B cell (primary cell): ENCODE data around the gene KCTD17. TPM values are rescaled to one million over a fixed set of nuclear protein-coding genes. Genes with fewer than 3 reads are reported as not detected.

Experiments used
- ATAC-seq: fragments of 200-7000 bp; cut with Tn5 transposase; one replicate; pipeline ENCODE4 v1.10.0; 2021; ENCODE audit warnings: low read depth, mild to moderate bottlenecking, moderate number of reproducible peaks, moderate library complexity
- CTCF ChIA-PET: fragments of 350-600 bp; sonication (Branson Sonifier 250); formaldehyde crosslinking; loops from one replicate; lab custom pipeline; 2021; ENCODE audit warnings: antibody characterized with exemption, inconsistent platforms; lab: Charles Lee
- POLR2A ChIA-PET: fragments of 350-600 bp; sonication (Branson Sonifier 250); formaldehyde crosslinking; loops from one replicate; lab custom pipeline; 2021; ENCODE audit warnings: antibody characterized with exemption; lab: Charles Lee
- DNase-seq: peaks from one replicate; pipeline ENCODE4 v3.0.0; 2013
- H2AFZ ChIP-seq: 2 replicates; pipeline ENCODE4 v1.6.1; 2012; ENCODE audit warnings: mild to moderate bottlenecking, low read depth, low read length; ENCODE audit not compliant: insufficient read depth, poor library complexity, severe bottlenecking
- H3K27ac ChIP-seq, 2 donors: 1 replicate in 1 of 2; 2 replicates in 1 of 2; pipeline ENCODE4 v1.5.1; 2012 to 2013; ENCODE audit warnings: low read length in 2 of 2, mild to moderate bottlenecking in 2 of 2, moderate library complexity in 1 of 2
- H3K27me3 ChIP-seq, 4 experiments: fragments of 200-600 bp in 1 of 4; sonication (generic) in 1 of 4; replicated peaks in 1 of 4; 1 replicate in 2 of 4; 2 replicates in 2 of 4; pipeline versions ENCODE4 v1.6.1 to v1.7.0; 2013 to 2016; ENCODE audit warnings: low read length in 3 of 4, mild to moderate bottlenecking in 2 of 4, mixed read lengths in 1 of 4, moderate library complexity in 1 of 4; ENCODE audit not compliant: insufficient read depth in 4 of 4, control insufficient read depth in 3 of 4; ENCODE audit errors: control extremely low read depth in 1 of 4
- H3K36me3 ChIP-seq, 2 experiments: replicated peaks in 1 of 2; 1 replicate in 1 of 2; 2 replicates in 1 of 2; pipeline versions ENCODE4 v1.6.1 to v1.7.1; 2013; ENCODE audit warnings: low read length in 1 of 2; ENCODE audit not compliant: insufficient read depth in 2 of 2, control insufficient read depth in 1 of 2; ENCODE audit errors: control extremely low read depth in 1 of 2, extremely low read depth in 1 of 2
- H3K4me1 ChIP-seq, 2 donors: fragments of 200-600 bp in 1 of 2; sonication (generic) in 1 of 2; 1 replicate in 1 of 2; 2 replicates in 1 of 2; pipeline versions ENCODE4 v1.5.1 to v1.6.1; 2013 to 2017; ENCODE audit warnings: low read length in 2 of 2; ENCODE audit not compliant: control insufficient read depth in 2 of 2, insufficient read depth in 2 of 2
- H3K4me2 ChIP-seq: replicated peaks from 2 replicates; pipeline ENCODE3; 2012; ENCODE audit warnings: mild to moderate bottlenecking, low read depth, low read length; ENCODE audit not compliant: poor library complexity, severe bottlenecking
- H3K4me3 ChIP-seq, 5 experiments: fragments of 200-600 bp in 1 of 5; sonication (generic) in 1 of 5; 1 replicate in 3 of 5; 2 replicates in 2 of 5; pipeline versions ENCODE4 v1.5.1 to v1.7.0; 2011 to 2016; ENCODE audit warnings: low read length in 4 of 5, mild to moderate bottlenecking in 4 of 5, low read depth in 2 of 5, control low read depth in 1 of 5, moderate library complexity in 1 of 5; ENCODE audit not compliant: insufficient read depth in 1 of 5; ENCODE audit errors: control extremely low read depth in 1 of 5, extremely low read depth in 1 of 5
- H3K79me2 ChIP-seq: fragments of 200-600 bp; sonication (generic); one replicate; pipeline ENCODE4 v1.6.0; 2016; ENCODE audit warnings: low read length; ENCODE audit not compliant: control insufficient read depth, insufficient read depth
- H3K9ac ChIP-seq: fragments of 200-600 bp; sonication (generic); 2 replicates; pipeline ENCODE4 v1.6.1; 2017; ENCODE audit warnings: mild to moderate bottlenecking, low read length, moderate library complexity
- H3K9me3 ChIP-seq, 3 donors: one replicate each; pipeline versions ENCODE4 v1.6.1 to v1.7.1; 2013; ENCODE audit warnings: low read length in 2 of 3; ENCODE audit not compliant: control insufficient read depth in 2 of 3, insufficient read depth in 1 of 3; ENCODE audit errors: control extremely low read depth in 1 of 3
- H4K20me1 ChIP-seq: 2 replicates; pipeline ENCODE4 v1.6.0; 2012; ENCODE audit warnings: mild to moderate bottlenecking, low read length; ENCODE audit not compliant: insufficient read depth, control insufficient read depth, poor library complexity, severe bottlenecking
- H3K27ac Mint-ChIP-seq: one replicate; pipeline ENCODE4 v1.8.0; 2021; ENCODE audit warnings: mixed read lengths
- H3K27me3 Mint-ChIP-seq: one replicate; pipeline ENCODE4 v1.8.0; 2021; ENCODE audit warnings: mixed read lengths
- H3K4me1 Mint-ChIP-seq: one replicate; pipeline ENCODE4 v1.8.0; 2021; ENCODE audit warnings: mixed read lengths
- H3K4me3 Mint-ChIP-seq: one replicate; pipeline ENCODE4 v1.8.0; 2021; ENCODE audit warnings: mixed read lengths
- H3K9me3 Mint-ChIP-seq: one replicate; pipeline ENCODE4 v1.8.0; 2022; ENCODE audit warnings: mixed read lengths; ENCODE audit not compliant: insufficient read depth
- EZH2 ChIP-seq: IDR thresholded peaks from 2 replicates; pipeline ENCODE4 v1.6.1; 2012; ENCODE audit warnings: borderline replicate concordance, low read depth, mild to moderate bottlenecking, moderate library complexity, low read length; ENCODE audit not compliant: insufficient read depth, poor library complexity, severe bottlenecking
- WGBS: methylation state at CpG from one replicate; pipeline ENCODE4 v1.1.5; 2013; ENCODE audit warnings: missing lambda C conversion rate; ENCODE audit not compliant: insufficient coverage; 5-methylcytosine and 5-hydroxymethylcytosine counted together
- intact Hi-C: fragments of 100-400 bp; cut with micrococcal nuclease; formaldehyde crosslinking; loops from one replicate; pipeline ENCODE4 v1.10.0; 2022
- polyA plus RNA-seq: library from polyadenylated mRNA; depleted of rRNA; stranded (reverse); fragments of >200 nt; gene quantifications from 2 replicates; pipeline ENCODE4 v1.2.3, GENCODE V29; 2012
- total RNA-seq, 2 donors: library from RNA; stranded (reverse); fragments of 120-200 nt in 1 of 2; gene quantifications; 1 replicate in 1 of 2; 2 replicates in 1 of 2; pipeline versions ENCODE4 v1.2.3 to v1.2.4, GENCODE V29; 2013 to 2022
- TF ChIP-seq, protein P1 (sequence below): fragments of 200-600 bp; IDR thresholded peaks from one replicate; pipeline ENCODE4 v1.8.0; 2022; ENCODE audit warnings: antibody characterized with exemption, mild to moderate bottlenecking

KCTD17 gene
- total and polyA plus RNA-seq, 2 donors (not counting 1 experiment from before 2014, with no cell fraction given): 29.0 to 41.3 TPM

DNA sequence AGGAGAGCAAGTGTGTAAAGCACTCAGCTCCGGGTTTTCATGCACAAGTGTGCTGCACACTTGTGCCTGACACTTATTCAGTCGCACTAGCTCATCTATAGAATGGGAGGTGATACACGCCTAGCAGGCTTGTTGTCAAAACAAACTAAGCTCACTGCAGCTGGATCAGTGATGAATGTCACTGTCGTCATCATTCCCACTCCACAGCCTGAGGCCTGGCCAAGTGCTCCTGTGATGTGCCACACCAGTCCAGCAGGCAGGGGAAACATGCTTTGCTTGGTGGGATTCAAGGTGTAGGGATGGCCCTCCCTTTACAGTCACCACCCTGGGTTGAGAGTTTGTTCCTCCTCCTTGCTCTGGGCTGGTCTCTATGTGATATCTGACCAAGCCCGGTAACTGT is 25.2 kb upstream of the KCTD17 start:
- H3K36me3 ChIP-seq: no peaks in the 10 kb centered on the region
- no peaks in the 10 kb centered on the region for H3K27me3 ChIP-seq
- peaks cover 5% of the 10 kb centered on the region for H3K79me2 ChIP-seq
- no peak overlapping the region for H2AFZ ChIP-seq
- peaks cover 8% of the 10 kb centered on the region for H3K4me1 Mint-ChIP-seq
- DNase-seq: no peak
- ChIA-PET POLR2A (no interaction called here), CTCF (interaction anchor here (0.6 to 1.1 kb wide), 2 partner anchors 9 to 19 kb away, joined by 4 read pairs; no protein-coding TSS in a partner anchor)
- H3K9me3 ChIP-seq: no peaks in the 10 kb centered on the region
- 98% methylated on average over 4 of the region's 5 CpGs for WGBS
- H3K9ac ChIP-seq: no peak overlapping the region
- no peaks in the 10 kb centered on the region for H3K27me3 Mint-ChIP-seq
- intact Hi-C loops: no loop called here
- TF ChIP-seq, protein P1, sequence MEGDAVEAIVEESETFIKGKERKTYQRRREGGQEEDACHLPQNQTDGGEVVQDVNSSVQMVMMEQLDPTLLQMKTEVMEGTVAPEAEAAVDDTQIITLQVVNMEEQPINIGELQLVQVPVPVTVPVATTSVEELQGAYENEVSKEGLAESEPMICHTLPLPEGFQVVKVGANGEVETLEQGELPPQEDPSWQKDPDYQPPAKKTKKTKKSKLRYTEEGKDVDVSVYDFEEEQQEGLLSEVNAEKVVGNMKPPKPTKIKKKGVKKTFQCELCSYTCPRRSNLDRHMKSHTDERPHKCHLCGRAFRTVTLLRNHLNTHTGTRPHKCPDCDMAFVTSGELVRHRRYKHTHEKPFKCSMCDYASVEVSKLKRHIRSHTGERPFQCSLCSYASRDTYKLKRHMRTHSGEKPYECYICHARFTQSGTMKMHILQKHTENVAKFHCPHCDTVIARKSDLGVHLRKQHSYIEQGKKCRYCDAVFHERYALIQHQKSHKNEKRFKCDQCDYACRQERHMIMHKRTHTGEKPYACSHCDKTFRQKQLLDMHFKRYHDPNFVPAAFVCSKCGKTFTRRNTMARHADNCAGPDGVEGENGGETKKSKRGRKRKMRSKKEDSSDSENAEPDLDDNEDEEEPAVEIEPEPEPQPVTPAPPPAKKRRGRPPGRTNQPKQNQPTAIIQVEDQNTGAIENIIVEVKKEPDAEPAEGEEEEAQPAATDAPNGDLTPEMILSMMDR: no peak
- TF ChIP-seq EZH2: no peak
- peaks cover 5 to 7% of the 10 kb centered on the region in 2 donors for H3K4me1 ChIP-seq
- H3K4me2 ChIP-seq: no peak overlapping the region
- H3K9me3 Mint-ChIP-seq: no peaks in the 10 kb centered on the region
- no peak for ATAC-seq
- H4K20me1 ChIP-seq: no peaks in the 10 kb centered on the region
- no peak overlapping the region for H3K27ac Mint-ChIP-seq
- no peak overlapping the region for H3K4me3 Mint-ChIP-seq
- no peak overlapping the region for H3K4me3 ChIP-seq
- H3K27ac ChIP-seq: no peak overlapping the region

DNA sequence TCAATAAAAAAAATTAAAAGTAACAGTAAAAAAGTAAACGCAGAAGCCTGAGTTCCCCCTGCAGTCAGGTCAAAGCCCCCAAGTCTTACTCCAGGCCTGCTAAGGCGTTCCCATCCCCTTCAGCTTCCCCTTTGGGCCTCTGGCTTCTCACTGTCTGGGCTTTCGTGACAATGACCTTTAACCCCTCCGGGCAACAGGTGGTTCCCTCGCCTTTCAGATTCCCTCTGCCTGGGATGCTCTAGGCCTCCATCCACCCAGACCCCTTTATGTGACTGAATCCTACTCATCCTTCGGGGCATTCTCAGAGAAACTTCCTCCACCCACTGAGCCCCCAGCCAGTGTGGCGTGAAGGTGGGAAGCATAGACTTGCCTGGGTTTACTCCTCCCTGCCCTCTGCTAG is 24.0 kb upstream of the KCTD17 start:
- no peaks in the 10 kb centered on the region for H3K27me3 Mint-ChIP-seq
- POLR2A ChIA-PET: no interaction called here
- CTCF ChIA-PET: no interaction called here

More for the DNA sequence above, 24.0 kb upstream of the KCTD17 start:
- Histone ChIP-seq H3K27ac (no peak overlapping the region), H3K4me1 (no peaks in the 10 kb centered on the region), H3K9me3 (no peaks in the 10 kb centered on the region), H3K4me2 (no peak overlapping the region), H4K20me1 (no peaks in the 10 kb centered on the region), H3K27me3 (no peaks in the 10 kb centered on the region), H2AFZ (no peak overlapping the region), H3K9ac (no peak overlapping the region), H3K4me3 (no peak overlapping the region), H3K79me2 (peaks cover under 1% of the 10 kb centered on the region), H3K36me3 (no peaks in the 10 kb centered on the region)
- TF ChIP-seq, protein P1: no peak
- TF ChIP-seq EZH2: no peak
- DNase-seq (no peak), ATAC-seq (no peak)
- H3K27ac Mint-ChIP-seq: no peak overlapping the region
- no peak overlapping the region for H3K4me3 Mint-ChIP-seq
- H3K9me3 Mint-ChIP-seq: no peaks in the 10 kb centered on the region
- WGBS: 97% methylated on average over 7 of the region's 7 CpGs
- intact Hi-C loops: no loop called here
- H3K4me1 Mint-ChIP-seq: no peaks in the 10 kb centered on the region
